Mesothelial cell of epicardium (in vitro differentiated cells): ENCODE measurements around the gene BOD1L1. TPM values are rescaled to one million over a fixed set of nuclear protein-coding genes. Genes with fewer than 3 reads are reported as not detected.

Experiments used
- DNase-seq, 2 experiments: peaks; one replicate each; pipeline ENCODE4 v3.0.0; 2021; ENCODE audit warnings: low spot score in 2 of 2; ENCODE audit not compliant: unreplicated experiment in 2 of 2
- H3K27ac Mint-ChIP-seq: 2 replicates; pipeline ENCODE4 v1.8.0; 2021; ENCODE audit warnings: mixed read lengths
- H3K27me3 Mint-ChIP-seq: 2 replicates; pipeline ENCODE4 v1.8.0; 2021; ENCODE audit warnings: low read depth, mixed read lengths
- H3K36me3 Mint-ChIP-seq: 2 replicates; pipeline ENCODE4 v1.8.0; 2021; ENCODE audit warnings: mixed read lengths
- H3K4me1 Mint-ChIP-seq: 2 replicates; pipeline ENCODE4 v1.8.0; 2021; ENCODE audit warnings: mixed read lengths
- H3K4me3 Mint-ChIP-seq: 2 replicates; pipeline ENCODE4 v1.8.0; 2021; ENCODE audit warnings: mild to moderate bottlenecking, moderate library complexity, mixed read lengths
- H3K9me3 Mint-ChIP-seq: 2 replicates; pipeline ENCODE4 v1.8.0; 2021; ENCODE audit warnings: mixed read lengths
- total RNA-seq: library from RNA; stranded (reverse); gene quantifications from 3 replicates; pipeline ENCODE4 v1.2.1, GENCODE V29; 2021
- TF ChIP-seq, protein P1 (sequence below): fragments of 200-600 bp; sonication (generic); IDR thresholded peaks from one replicate; pipeline ENCODE4 v1.5.0; 2021; ENCODE audit warnings: antibody characterized with exemption; ENCODE audit not compliant: unreplicated experiment

The BOD1L1 gene
- total RNA-seq, 1 donor from 2014 or later: 56.8 TPM

DNA sequence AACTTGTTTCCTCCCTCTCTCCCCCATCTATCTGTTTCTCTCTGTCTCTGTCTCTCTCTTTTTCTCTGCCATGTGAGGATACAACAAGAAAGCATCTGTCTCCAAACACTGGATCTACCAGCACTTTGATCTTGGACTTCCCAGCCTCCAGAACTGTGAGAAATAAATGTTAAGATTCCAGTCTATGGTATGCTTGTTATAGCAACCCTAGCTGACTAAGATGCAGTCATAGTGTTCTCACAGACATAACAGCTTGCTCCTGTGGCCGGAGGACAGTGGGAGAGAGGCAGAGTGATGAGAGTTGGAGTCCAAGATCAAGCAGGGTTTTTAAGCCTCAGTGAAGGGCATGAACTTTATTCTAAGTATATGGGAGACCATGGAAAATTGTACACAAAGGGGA is 74.4 kb downstream of the BOD1L1 start:
- Mint-ChIP-seq H3K27ac (no peak overlapping the region), H3K36me3 (no peaks in the 10 kb centered on the region), H3K27me3 (peaks cover 56% of the 10 kb centered on the region), H3K4me3 (no peak overlapping the region), H3K9me3 (peaks cover 14% of the 10 kb centered on the region), H3K4me1 (peaks cover 6% of the 10 kb centered on the region)
- TF ChIP-seq, protein P1, sequence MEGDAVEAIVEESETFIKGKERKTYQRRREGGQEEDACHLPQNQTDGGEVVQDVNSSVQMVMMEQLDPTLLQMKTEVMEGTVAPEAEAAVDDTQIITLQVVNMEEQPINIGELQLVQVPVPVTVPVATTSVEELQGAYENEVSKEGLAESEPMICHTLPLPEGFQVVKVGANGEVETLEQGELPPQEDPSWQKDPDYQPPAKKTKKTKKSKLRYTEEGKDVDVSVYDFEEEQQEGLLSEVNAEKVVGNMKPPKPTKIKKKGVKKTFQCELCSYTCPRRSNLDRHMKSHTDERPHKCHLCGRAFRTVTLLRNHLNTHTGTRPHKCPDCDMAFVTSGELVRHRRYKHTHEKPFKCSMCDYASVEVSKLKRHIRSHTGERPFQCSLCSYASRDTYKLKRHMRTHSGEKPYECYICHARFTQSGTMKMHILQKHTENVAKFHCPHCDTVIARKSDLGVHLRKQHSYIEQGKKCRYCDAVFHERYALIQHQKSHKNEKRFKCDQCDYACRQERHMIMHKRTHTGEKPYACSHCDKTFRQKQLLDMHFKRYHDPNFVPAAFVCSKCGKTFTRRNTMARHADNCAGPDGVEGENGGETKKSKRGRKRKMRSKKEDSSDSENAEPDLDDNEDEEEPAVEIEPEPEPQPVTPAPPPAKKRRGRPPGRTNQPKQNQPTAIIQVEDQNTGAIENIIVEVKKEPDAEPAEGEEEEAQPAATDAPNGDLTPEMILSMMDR: no peak
- DNase-seq: no peak

DNA sequence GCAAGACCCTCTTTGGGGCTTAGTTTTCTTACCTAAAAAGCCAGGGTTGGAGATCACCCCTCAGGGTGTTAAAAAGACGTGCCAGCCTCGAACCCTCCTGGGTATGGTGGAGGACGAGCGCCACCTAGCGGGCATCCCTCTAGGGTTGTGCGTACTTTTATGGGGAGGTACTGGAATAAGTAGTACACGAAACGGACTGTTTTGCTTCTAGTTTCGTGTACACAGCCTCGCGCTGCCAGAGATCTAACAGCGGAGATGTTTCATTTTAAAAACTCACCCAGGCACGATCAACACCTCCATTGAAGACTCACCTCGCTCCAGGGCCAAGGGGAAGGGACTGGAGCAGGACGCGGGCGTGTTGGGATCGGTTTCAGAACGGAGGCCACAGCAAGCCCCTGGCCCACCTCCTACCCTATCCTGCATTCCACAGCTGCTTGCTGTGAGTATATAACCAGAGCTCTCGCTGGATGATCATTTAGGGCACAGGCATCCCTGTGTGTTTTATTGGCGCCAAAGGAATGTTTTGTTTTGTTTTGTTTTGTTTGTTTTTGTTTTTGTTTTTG is 78.5 kb downstream of the BOD1L1 start:
- H3K36me3 Mint-ChIP-seq: no peaks in the 10 kb centered on the region
- H3K27me3 Mint-ChIP-seq: peaks cover 84% of the 10 kb centered on the region
- DNase-seq: peak; percentile 74 to 94
- H3K4me1 Mint-ChIP-seq: peaks cover 20% of the 10 kb centered on the region
- peaks cover 14% of the 10 kb centered on the region for H3K9me3 Mint-ChIP-seq
- H3K27ac Mint-ChIP-seq: peak overlapping the region; percentile 10
- TF ChIP-seq, protein P1: peak; percentile 92
- peak overlapping the region; percentile 68 for H3K4me3 Mint-ChIP-seq

DNA sequence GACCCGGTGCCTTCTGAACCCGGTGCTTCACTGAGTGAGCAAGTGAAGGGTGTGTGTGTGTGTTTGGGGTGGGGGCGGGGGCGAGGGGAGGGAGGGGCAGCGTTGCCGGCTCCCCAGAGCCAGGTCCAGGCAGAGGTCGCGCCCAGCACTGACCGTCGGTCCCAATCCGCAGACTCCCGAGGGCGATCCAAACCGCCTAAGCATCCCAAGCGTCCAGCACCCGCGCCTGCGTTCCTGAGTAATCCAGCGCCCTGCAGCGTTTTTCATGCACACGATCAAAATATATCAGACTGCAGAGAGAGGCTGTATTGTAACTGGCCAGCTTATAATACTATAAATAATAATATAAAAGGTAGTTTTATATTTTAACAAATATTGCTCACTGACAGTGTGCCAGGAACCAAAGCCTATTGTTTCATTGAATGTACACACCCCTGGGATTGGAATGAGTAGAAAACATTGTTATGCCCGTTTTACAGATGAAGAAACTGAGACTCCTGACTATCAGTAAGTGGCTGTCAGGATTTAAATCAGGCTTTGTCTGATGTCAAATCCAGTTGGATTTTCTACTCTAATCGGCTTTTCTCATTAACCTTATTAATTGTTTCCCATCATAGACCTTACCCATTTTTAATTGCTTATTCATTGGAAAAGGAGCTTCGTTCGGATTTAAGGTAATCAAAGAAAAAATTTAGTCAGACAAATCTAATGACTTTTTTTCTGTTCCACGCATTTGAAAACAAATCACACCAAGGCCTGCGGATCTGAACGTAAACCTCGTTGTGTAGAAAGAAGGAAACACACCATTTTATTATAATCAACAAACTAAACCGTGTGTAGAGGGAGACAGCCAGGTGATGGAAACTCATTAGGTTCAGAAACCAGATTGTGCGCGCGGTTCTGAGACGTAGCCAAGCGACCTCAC is 79.2 kb downstream of the BOD1L1 start:
- TF ChIP-seq, protein P1: no peak
- no peak overlapping the region for H3K27ac Mint-ChIP-seq
- no peaks in the 10 kb centered on the region for H3K36me3 Mint-ChIP-seq

DNA sequence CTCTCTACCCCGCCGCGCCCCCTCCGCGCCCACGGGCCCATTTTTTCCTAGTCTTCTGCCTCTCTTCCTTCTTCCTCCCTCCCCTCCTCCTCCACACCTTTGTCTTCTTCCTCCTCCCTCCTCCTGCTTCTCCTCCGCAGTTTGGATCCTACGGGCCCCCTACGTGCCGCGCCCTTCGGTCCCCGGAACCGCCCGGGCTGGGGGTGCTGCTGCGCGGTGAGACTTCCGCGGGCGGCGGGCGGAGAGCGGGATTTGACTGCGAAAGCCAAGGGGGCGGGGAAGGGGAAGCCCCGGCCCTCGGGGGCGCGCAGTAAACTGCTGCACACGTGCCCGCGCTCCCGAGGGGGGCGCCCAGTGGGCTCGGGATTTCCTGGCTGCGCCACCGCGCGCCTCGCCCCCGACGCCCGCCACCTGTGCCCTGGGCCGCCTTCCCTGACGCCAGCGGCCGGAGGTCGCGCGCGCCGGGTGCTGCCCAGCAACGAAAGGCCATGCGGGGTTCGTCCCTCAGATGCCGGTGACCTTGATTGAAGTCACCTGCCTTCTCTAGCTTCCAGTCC is 80.0 kb downstream of the BOD1L1 start:
- Mint-ChIP-seq H3K27ac (no peak overlapping the region), H3K36me3 (no peaks in the 10 kb centered on the region), H3K4me1 (peaks cover 23% of the 10 kb centered on the region), H3K27me3 (peaks cover 89% of the 10 kb centered on the region), H3K4me3 (peak overlapping the region; percentile 71), H3K9me3 (peaks cover 14% of the 10 kb centered on the region)
- TF ChIP-seq, protein P1: no peak
- peak in 1 of 2 experiments; percentile 48 for DNase-seq

More for the DNA sequence above, 79.2 kb downstream of the BOD1L1 start:
- peaks cover 23% of the 10 kb centered on the region for H3K4me1 Mint-ChIP-seq
- peak overlapping the region; percentile 68 for H3K4me3 Mint-ChIP-seq
- peak in 1 of 2 experiments; percentile 37 for DNase-seq
- H3K27me3 Mint-ChIP-seq: peaks cover 88% of the 10 kb centered on the region
- H3K9me3 Mint-ChIP-seq: peaks cover 14% of the 10 kb centered on the region

DNA sequence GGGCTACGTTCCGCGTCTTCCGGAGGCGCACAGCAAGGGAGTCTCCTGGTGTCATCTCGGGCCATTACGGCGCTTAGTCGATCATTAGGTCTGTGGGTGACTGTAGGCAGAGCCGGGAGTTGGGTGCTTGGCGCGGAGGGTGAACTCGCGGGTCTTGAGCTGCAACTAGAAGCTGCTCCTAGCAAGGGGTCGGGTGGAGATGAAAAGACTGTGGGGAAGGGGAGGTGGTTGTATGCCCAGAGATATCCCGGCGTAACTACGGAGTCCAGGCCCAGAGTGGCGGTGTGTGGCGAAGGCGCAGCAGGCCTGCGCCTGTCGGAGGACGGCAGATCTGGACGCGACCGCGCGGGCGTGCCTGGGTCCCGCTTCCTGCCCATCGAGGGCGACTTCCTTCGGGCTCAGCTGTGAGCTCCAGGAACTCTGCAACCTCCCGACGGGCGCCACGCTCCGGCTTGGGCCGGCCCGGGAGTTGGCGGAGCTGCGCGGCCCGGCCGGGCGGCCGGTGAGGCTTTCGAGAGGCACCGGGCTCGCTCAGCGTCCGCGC is 80.5 kb downstream of the BOD1L1 start:
- TF ChIP-seq, protein P1: no peak
- H3K27ac Mint-ChIP-seq: no peak overlapping the region
- peaks cover 10% of the 10 kb centered on the region for H3K9me3 Mint-ChIP-seq
- peaks cover 23% of the 10 kb centered on the region for H3K4me1 Mint-ChIP-seq
- peak overlapping the region; percentile 71 for H3K4me3 Mint-ChIP-seq
- peak in 1 of 2 experiments; percentile 50 for DNase-seq
- peaks cover 88% of the 10 kb centered on the region for H3K27me3 Mint-ChIP-seq
- H3K36me3 Mint-ChIP-seq: no peaks in the 10 kb centered on the region
